Endometrium (tissue), 2 donors: ENCODE data around the gene RABIF.
"Not testable (repeated sequence)": the region's sequence is repeated elsewhere in the genome, so short reads cannot be mapped to it uniquely, and the experiment has no call there.

Experiments
- FAIRE-seq: peaks from 2 replicates; lab custom pipeline; 2012; peaks lifted over from hg19 to GRCh38; lab: Jason Lieb, UNC
- donor health status: control.
- donor health status: control.

RABIF gene

GRCh38 chr1:202831906-202832305, 57.0 kb downstream of the RABIF start:
- no peak for FAIRE-seq

GRCh38 chr1:202829223-202829622, 59.7 kb downstream of the RABIF start:
- FAIRE-seq = not testable (repeated sequence)
